HFFc6 (cell line): ENCODE data around the gene GCK. TPM values are rescaled to one million over a fixed set of nuclear protein-coding genes. Genes with fewer than 3 reads are reported as not detected.
A peak's percentile ranks its signal among the peaks of the same experiment; 100 is the strongest.

Experiments used
- DNase-seq: peaks from one replicate; pipeline ENCODE4 v3.0.0-alpha.2; 2018
- H3K27ac Mint-ChIP-seq: 2 replicates; pipeline ENCODE4 v1.8.0; 2020; ENCODE audit warnings: mild to moderate bottlenecking, mixed read lengths
- H3K27me3 Mint-ChIP-seq: 2 replicates; pipeline ENCODE4 v1.8.0; 2021; ENCODE audit warnings: mild to moderate bottlenecking, moderate library complexity, mixed read lengths; ENCODE audit not compliant: insufficient read depth
- H3K36me3 Mint-ChIP-seq: 2 replicates; pipeline ENCODE4 v1.8.0; 2021; ENCODE audit warnings: low read depth, mixed read lengths
- H3K4me1 Mint-ChIP-seq: 2 replicates; pipeline ENCODE4 v1.8.0; 2020; ENCODE audit warnings: low read depth, mixed read lengths
- H3K4me3 Mint-ChIP-seq: 2 replicates; pipeline ENCODE4 v1.8.0; 2020; ENCODE audit warnings: mild to moderate bottlenecking, moderate library complexity, mixed read lengths
- H3K9me3 Mint-ChIP-seq: 2 replicates; pipeline ENCODE4 v1.8.0; 2020; ENCODE audit warnings: mild to moderate bottlenecking, mixed read lengths
- CTCF ChIP-seq: fragments of 200-600 bp; sonication (generic); IDR thresholded peaks from 2 replicates; pipeline ENCODE4 v1.5.0; 2021; ENCODE audit warnings: antibody characterized with exemption, mild to moderate bottlenecking
- total RNA-seq, 6 experiments: library from RNA; stranded (reverse); fragmentation: NEBNext Ultra II Directional; extraction: Animal tissue kit (Norgen Biotek cat#: 25700); gene quantifications; 2 replicates in 1 of 6; 3 replicates in 5 of 6; pipeline ENCODE4 v1.2.3, GENCODE V29; 2021

GCK gene
- total RNA-seq, 6 experiments from 2014 or later, result 0.11 to 0.26 (median 0.17) TPM; not detected in 2

- no peak for TF ChIP-seq CTCF
- no peak overlapping the region for H3K27ac Mint-ChIP-seq
- peaks cover 7% of the 10 kb centered on the region for H3K9me3 Mint-ChIP-seq
- H3K4me3 Mint-ChIP-seq, result no peak overlapping the region
- H3K4me1 Mint-ChIP-seq, result peaks cover 18% of the 10 kb centered on the region
- no peak for DNase-seq
- H3K27me3 Mint-ChIP-seq, result peaks cover 2% of the 10 kb centered on the region; the same call in 1 of the 2 replicates
- H3K36me3 Mint-ChIP-seq, result peaks cover 9% of the 10 kb centered on the region
Measured at GRCh38 chr7:44187636-44188416, 1.4 kb downstream of the GCK start.

DNA sequence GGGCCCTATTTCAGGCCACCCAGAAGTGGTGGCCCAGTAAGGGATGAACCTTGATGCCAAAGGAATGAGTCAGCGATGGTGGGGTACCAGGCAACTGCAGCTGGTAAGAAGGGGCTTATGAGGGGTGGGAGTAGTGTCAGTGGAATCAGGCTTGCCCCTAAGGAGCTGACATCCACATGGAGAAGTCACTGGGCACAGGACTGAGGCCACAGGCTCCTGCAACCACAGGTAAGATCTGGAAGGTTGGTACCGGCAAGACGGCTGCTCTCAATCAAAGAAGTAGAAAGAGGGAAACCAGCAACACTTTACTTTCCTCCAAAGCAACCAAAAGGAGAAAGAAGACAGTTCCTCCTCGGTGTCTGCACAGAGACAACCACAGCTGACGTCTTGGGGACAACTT lies 2.5 kb downstream of the GCK start:
- no peak for DNase-seq
- H3K36me3 Mint-ChIP-seq, result peaks cover 18% of the 10 kb centered on the region
- no peak overlapping the region for H3K27ac Mint-ChIP-seq
- H3K9me3 Mint-ChIP-seq, result peaks cover 16% of the 10 kb centered on the region
- H3K27me3 Mint-ChIP-seq, result peaks cover 9% of the 10 kb centered on the region
- H3K4me1 Mint-ChIP-seq, result peaks cover 18% of the 10 kb centered on the region
- TF ChIP-seq CTCF, result no peak
- H3K4me3 Mint-ChIP-seq, result no peak overlapping the region

GRCh38 chr7:44185729-44186128 lies 3.5 kb downstream of the GCK start:
- Mint-ChIP-seq H3K27me3 (peaks cover 9% of the 10 kb centered on the region), H3K27ac (no peak overlapping the region), H3K4me1 (peaks cover 18% of the 10 kb centered on the region), H3K4me3 (no peak overlapping the region), H3K9me3 (peaks cover 16% of the 10 kb centered on the region), H3K36me3 (peaks cover 18% of the 10 kb centered on the region)
- DNase-seq, result no peak
- no peak for TF ChIP-seq CTCF

- peak overlapping the region; percentile 28 for H3K4me3 Mint-ChIP-seq
- no peak for DNase-seq
Measured at GRCh38 chr7:44184873-44185446, 4.3 kb downstream of the GCK start.

GRCh38 chr7:44184206-44184872 lies 4.9 kb downstream of the GCK start:
- peaks cover 15% of the 10 kb centered on the region for H3K27me3 Mint-ChIP-seq
- DNase-seq, result peak; percentile 78
- H3K4me1 Mint-ChIP-seq, result peaks cover 18% of the 10 kb centered on the region
- H3K4me3 Mint-ChIP-seq, result peak overlapping the region; percentile 28
- peak overlapping the region; percentile 79 for H3K27ac Mint-ChIP-seq
- peaks cover 16% of the 10 kb centered on the region for H3K9me3 Mint-ChIP-seq
- no peak for TF ChIP-seq CTCF
- peaks cover 18% of the 10 kb centered on the region for H3K36me3 Mint-ChIP-seq

More at GRCh38 chr7:44184873-44185446, 4.3 kb downstream of the GCK start:
- peak overlapping the region; percentile 79 for H3K27ac Mint-ChIP-seq
- peaks cover 16% of the 10 kb centered on the region for H3K9me3 Mint-ChIP-seq
- no peak for TF ChIP-seq CTCF
- H3K27me3 Mint-ChIP-seq, result peaks cover 11% of the 10 kb centered on the region
- peaks cover 18% of the 10 kb centered on the region for H3K4me1 Mint-ChIP-seq
- peaks cover 18% of the 10 kb centered on the region for H3K36me3 Mint-ChIP-seq
